ENCODE measurements around the gene ACSS1.

ACSS1 gene

DNA sequence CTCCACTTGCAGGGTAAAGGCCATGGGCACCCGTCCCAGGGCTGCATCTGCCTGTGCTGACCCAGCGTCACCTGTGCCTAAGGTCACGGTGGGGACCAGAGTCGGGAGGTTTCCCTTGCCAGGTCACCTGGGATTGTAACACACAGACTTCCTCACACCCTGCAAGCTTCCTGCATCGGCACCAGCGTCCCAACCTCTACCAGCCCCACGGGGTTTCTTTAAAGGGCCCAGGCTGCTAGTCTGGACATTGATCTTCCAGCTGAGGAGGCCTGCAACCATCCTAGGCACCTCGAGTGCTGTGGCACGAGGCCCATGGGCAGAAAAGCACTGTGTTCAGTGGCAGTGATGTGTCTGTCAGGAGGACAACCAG is 12.6 kb downstream of the ACSS1 start:
- DNase-seq, result no peak

DNA sequence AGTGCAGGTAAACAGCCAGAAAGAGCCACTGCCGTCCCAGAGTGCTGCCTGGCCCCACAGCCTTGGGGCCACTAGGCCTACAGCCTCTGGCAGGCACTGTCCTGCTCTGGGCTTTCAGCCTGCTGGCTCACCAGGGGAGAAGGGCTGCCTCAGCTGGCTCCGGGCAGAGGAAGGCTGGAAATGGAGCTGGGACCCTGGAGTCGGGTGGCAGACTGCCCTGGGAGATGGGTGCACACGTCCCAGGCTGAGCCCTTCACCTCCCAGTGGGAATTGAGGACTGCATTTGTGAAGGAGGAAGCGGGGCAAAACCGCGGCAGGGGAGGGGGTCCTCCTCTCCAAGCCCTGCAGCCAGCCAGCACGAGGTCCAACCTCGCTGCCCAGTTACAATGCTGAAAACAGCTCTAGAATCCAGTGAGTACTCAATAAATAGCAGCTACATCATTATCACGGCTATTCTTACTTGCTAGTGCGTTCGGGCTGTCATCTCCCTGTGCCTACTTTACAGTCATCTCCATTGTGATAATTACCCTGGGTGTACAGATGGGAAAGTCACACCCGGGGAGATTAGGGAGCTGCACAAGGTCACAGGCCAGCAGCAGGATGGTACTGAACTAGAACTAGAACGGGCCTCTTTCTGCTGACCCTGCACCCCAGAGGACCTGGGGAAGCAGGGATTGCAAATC is 13.1 kb downstream of the ACSS1 start:
- no peak for DNase-seq

DNA sequence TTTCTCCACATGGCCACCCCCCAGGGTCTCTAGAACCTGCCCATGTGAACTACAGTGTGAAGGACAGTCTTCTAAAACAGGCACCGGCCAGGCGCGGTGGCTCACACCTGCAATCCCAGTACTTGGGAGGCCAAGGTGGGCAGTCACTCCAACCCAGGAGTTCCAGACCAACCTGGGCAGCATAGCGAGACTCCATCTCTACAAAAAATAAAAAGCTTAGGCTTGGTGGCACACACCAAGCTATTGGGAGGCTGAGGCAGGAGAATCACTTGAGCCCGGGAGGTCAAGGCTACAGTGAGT is 13.7 kb downstream of the ACSS1 start:
- no peak for DNase-seq

DNA sequence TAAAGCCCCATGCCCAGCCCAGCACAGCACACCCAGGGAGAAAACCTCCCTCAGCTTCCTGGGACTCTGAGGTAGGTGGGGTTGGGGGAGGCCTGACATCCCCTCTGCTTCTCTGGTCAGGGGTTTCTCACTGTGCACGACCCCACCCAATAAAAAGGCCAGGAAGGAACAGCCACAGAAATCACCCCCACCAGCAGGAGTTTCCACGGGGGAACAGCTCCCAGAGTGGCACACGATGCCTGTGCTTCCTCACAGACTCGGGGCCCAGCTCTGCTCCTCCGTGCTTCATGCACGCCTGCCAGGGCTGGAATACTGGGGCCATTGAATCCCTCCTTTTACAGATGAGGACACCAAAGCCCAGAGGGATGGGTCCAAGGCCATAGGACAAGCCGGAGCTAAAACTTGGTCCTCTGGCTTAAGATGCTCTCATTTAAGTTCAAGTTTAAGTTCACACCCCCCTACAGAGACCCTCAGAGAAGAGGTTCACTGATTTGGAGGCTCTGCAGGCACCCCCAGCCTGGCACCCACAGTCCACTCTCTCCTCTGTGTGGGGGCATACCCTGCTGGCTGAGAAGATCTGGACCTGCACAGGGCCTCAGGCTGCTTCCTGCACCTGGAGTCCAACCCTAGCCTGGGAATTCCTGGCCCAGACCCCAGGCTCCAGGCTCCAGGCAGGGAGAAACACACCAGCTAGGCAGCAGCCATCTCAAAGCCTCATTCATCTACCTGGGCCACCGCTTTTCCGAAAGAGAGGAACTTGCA is 14.3 kb downstream of the ACSS1 start:
- no peak for DNase-seq

DNA sequence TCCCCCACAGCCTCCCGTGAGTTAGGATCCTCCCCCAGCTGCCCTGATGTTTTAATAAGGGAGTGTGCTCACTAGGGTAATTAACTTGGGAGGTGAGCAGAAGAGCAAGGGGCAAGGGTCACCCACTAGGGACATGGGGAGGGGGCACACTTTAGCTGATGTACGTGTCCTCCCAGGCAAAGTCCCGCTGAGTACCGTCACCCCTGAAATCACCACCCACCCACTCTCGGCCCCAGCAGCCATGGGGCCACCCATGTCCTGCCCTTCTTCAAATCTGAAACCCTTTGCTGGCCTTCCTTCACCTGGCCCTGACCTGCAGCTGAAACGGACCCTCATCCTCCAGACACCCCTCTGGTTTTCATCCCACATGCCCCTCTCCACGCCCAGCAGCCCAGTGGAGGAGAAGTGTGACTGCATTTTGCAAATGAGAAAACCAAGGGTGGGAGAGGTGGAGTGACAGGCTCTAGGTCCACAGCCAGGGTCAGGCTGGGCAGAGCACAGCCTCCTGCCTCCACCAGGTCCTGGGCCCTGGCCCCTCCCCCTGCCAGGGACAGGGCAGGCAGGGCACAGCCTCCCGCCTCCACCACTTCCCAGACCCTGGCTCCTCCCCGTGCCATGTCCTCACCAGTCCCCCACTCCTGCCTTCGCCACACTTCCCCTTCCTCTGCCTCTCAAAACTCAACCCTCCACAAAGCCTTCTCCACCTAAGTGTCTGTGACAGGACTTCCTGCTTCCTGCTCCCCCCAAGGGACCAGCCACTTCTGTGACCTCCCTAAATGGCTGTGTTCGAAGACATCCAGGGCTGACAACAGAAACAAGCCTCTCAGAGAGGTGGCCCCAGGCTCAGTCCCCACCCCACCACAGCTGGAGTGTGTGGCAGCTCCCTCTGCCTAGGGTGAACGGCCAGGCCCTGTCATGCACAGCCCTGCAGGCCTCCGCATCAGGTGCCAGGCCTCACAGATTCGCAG is 15.1 kb downstream of the ACSS1 start:
- peak; percentile 38 to 91 for DNase-seq

DNA sequence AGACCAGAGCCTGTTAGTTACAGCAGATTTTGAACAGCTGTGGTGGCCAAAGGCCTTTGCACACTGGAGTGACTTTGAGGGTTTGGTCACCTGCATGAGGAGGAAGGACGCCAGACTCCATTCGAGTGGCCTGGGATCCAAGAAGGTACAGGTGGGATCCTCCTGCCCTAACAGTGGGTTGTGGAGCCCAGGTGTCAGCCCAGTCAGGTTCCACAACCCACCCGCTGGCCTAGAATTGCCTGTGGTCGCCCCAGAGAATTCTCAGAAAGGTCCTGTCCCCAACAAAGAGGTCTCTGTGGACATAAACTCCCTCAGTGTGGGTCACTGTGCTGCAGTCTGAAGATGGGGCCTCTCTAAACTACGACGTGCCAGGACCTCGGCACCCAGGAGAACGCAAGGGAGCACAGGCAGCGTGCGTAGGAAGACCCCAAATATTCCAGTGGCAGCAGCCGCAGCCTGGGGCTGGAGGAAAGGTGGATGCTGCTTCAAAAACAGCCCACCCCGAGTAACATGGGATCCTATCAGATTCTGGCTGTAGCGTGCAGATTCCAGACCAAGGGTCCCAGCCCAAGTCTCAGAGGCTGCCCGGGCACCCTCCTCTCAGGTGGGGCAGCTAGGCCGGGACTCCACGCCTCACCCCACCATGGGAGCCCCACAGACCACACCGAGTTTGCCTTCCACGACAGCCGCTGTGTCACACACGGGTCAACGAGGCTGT is 16.0 kb downstream of the ACSS1 start:
- DNase-seq, result no peak

DNA sequence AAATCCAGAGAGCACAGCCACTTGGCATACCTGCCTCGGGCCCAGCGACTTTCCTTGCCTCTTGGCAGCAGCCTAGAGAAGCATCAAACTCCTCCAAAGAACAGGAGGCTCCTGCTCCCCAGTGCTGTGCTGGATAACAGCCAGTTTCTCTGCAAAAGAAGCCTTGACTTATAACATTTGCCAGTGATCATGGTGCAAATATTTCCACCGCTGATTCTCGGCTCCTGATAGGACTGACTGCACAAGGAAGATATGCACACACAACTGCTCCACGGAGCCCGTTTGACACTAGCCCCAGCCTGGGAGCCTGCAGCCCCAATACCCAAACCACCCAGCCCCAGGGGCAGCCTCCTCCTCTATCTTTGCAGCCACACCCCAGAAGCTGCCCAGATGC is 17.5 kb downstream of the ACSS1 start:
- no peak for DNase-seq

DNA sequence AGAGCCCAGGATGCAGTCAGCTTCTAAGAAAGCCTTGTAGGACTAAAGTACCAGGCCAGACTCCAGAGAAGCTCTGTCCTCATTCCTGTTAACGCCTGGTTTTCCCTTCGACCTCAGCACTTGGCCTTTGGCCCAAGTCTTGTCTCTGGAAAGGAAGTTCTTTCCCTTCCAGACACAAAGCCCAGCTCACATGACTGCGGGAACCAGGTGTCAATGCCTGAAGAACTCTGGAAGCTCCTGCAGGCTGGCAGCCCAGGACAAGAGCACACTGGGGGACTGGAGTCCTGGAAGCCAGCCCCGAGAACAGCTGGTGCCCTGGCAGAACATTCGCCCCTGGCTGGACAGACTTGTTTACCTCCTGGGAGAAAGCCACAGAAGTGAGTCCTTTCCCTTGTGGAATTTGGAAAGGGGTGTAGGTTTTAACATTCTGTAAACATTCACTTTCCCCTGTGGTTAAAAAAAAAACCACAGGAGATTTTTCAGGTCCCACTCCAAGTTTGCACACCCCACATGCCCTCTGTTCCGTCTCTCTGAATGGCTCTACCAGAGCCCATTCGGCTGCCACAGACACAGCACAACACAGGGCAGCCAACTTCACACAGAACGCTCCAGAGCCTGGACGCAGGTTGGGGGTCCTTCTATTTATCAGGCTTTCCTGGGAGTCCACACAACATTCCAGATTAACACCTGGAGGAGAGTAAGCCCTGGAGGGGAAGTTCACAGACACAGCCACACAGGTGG is 18.1 kb downstream of the ACSS1 start:
- no peak for DNase-seq

DNA sequence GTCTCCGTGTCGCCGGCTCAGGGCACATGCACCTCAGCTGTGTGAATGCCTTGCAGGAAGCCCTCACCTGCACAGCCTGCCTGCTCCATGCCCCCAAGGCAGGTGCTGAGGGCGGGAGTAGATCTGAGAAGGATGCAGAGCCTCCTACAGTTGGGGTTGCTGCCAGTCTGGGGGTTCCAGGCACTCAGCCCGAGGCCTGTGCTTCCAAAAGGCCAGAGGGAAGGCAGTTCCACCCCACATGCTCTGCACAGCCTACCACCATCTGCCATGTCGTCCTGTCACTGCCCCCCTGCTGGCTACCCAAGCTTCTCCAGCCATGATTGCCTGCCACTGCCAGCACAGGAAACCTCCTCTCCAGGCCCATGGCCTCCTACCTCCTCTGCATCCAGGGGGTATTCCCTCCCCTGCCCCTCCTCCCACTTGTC is 19.3 kb downstream of the ACSS1 start:
- no peak for DNase-seq

DNA sequence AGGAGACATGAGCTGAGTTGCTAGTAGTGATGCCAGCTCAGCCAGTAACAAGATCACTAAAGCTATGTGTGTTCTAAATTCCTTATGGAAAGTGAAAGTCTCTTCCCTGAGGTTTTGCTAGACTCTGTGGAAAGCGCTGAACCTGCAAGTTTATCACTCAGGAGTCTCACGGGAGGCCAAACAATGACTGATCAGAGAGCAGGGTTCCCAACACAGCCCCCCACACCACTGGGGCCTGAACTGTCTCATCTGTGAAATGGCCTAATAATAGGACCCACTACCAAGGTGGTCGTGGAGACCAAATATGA is 19.9 kb downstream of the ACSS1 start:
- DNase-seq, result no peak

DNA sequence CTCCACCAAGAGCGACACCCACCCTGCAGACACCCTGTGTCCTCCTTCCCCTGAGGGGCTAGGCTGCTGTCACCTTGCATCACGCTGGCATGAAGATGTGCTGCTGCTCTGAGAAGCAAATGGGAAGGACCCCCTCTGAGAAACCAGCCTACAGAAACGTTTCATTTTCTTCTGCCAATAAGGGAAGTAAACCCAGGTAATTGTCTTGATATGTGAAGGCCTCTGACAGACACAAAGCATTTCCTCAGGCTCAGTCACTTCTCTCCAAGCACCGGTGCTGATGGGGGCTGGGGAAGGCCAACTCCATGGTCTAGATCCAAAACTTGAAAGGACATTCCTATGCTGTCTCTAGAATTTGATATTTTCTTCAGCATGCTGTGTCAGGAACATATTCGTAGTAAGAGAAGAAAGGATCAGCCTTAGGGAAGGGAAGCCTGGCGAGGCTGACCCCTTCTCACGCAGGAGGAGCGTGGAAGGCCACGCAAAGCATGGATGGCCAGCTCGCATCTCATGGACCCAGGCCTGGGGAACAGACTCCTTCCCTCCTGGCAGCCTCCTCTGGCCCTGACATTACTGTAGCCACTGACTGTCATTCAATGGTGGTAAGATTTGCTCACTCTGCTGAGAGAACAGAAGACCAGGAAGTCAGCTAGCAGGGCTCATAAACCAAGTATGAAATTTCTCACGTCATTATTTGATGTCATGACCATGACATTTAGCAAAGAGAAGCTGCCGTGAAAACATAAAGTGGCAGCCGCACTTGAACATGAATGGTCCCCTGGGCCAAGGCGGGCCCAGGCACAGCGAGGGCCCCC is 20.4 kb downstream of the ACSS1 start:
- DNase-seq, result no peak

DNA sequence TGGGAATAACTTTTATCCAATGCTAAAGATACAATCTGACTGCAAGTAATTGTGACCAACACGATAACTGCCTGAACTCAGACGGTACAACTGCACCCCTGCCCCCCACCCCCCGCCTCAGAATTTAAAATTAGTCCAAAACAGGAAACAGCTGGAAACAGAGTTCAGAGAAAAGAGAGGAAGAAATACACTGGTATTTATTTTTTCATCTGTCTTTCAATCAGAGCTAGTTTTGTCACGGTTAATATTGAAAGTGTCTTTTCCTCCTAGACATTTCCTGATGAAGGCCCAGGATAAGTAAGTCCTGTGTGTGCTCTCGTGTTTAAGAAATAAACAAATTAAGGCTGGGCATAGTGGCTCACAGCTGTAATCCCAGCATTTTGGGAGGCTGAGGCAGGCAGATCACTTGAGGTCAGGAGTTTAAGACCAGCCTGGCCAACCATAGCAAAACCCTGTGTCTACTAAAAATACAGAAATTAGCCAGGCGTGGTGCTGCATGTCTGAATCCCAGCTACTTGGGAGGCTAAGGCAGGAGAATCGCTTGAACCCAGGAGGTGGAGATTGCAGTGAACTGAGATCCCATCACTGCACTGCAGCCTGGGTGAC is 21.5 kb downstream of the ACSS1 start:
- DNase-seq, result peak in 1 of 2 donors; percentile 85

DNA sequence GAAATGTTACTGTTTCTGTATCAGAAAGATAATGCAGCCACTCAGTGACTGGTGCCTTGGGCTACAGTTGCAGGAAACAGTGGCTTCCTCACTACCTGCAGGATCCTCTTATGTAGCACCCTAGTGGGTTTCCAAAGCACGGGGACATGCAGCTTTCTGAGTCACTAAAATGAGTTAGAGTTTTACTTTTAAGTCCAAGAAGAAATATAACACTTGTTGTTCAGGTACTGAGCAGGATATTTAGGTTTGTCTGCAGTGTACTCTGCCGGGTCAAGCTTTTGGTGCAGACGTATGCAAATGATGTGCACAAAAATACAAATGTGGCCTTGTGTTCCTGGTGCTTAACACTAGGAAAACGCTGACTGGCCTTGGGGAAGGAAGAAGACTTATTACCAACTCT is 22.0 kb downstream of the ACSS1 start:
- peak in 1 of 2 donors; percentile 64 for DNase-seq

DNA sequence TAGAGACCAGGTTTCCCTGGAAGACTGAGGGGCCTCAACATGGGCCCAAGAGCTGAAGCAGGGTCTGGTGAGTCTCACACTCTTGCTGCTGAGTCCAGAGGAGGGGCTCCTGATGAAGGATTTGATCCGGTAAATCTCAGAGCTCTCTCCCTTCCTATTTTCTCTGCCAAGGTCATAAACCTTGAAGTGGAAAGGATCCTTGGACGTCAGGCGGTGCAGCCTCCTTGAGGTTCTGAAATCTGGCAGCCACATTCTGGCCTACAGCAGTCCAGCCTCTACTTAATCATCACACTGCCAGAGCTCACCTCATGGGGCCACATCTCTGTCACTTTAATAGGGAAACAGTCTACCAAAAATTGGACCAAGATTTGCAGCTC is 24.0 kb downstream of the ACSS1 start:
- DNase-seq, result no peak

DNA sequence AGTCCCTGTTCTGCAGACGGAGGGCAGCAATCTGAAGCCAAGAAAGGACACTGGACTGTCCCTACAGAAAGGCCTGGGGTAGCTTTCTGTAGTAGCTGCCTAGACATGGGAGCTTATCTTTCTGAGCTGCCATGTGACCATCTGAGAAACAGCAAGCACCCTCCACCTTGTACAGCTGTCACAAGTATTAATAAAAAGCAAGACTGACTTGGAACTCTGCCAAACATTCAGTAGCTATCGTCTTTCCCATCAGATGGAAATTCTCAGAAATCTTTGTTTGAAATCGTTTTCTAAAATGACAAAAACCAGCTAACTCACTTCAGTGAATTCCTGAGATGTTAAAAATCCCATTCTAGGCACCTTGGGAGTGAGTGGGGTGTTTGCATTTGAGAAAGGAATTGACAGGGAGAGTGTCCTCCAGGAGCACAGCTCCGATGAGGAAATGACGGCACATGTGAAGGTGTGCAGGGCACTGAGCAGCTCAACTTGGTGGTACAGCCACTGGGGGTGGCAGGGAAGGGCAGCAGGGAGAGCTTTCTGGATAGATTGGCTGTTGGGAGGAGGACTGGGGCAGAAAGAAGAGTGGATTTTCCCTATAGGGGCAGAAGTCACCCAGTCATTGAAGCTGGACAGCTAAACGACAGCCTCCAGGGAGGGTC is 24.5 kb downstream of the ACSS1 start:
- DNase-seq, result no peak

DNA sequence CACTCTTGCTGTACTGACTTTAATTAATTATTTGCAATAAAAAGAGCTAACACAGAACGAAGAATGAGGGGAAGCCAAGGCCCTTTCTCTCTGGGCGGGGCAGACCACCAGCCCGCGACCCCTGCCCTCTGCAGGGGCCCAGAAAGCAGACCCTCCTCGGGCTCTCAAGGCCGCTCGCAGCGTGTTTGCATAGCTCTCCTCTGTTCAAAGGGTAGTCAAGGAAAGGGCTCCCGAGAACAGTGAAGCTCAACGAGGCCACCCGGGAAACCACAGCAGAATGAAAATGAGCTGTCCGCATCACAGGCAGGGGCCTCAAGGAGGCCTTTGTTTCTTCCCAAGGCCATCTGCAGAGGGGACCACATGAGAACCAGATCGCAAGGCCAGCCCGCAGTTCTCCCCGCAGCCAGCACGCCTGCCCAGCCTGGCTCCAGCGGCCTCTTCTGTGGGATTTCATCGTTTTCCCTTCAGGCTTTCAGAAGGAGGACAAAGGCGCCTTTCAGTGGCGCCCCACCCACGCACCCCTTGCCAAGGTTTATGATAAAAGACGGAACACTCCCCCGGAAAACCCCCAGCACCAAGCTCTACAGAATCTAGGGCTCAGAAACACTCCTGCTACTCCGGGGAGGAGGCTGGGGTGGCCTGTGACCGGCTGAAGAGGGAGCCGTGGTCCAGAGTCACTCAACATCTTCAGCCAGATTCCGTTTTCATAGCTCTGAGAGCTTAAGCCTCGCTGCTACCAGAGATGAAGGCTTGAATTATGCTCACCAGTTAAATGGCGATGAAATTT is 25.3 kb downstream of the ACSS1 start:
- DNase-seq, result no peak

DNA sequence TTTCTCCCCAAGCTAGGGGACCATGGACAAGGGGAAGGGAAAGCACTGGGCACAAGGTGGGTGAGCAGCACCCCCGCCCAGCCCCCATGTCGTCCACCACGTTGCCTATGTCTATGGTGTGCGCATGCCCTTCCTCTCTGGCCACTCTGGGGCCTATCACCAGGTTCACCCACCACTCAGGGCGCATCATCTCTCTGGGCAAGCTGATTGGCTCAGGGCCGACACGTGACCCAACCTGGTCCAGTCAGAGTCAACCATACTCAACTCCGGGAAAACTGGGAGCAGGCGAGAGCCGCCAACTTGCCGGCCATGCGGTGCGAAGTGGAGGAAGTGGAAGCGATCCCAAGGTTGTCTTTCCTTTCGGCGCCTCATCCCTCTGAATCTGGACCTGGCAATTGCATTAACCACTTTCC is 25.9 kb downstream of the ACSS1 start:
- no peak for DNase-seq

DNA sequence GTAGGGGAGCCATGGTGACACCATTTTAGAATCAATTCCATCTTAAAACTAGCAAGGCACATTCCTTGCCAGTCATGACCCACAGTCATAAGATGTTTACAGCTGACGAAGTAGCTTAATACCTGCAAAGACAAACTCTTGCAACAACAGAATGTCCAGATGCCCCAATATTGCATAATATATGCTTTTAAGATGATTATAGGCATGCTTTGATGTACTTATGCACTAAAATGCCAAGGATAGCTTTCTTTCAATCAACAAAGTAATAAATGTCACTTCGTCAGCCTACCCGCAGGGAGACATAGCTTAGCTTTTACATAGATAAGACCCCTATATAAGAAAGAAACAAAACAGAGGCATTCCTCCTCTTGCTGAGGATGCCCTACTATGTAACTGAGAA is 26.7 kb downstream of the ACSS1 start:
- no peak for DNase-seq

DNA sequence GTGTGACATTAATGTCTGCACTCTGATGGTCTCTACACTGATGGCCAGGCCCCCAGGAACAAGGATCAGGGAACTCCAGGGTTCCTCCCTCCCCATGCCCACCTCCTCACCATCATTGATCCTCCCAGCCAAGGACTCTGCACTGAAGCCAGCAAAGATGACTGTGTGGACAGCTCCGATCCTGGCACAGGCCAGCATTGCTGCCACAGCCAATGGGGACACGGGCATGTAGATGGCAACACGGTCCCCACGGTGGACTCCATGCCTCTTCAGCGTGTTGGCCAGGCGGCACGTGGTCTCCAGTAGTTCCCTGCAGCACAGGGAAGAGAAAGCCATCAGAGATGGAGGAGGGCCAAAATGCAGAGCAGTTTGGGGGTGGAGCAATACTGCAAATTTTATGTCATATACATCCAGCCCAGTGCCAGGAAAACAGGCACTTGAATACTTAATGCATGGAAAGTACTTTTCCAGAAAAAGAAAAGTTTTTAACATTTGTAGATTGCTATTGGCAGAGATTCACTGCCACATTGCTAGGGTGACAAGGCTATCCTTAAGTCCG is 27.2 kb downstream of the ACSS1 start:
- DNase-seq, result no peak

Measured in bone marrow (tissue), 2 donors.